ENCODE data around the gene BEST1. TPM values are rescaled to one million over a fixed set of nuclear protein-coding genes. Genes with fewer than 3 reads are reported as not detected.

Gene BEST1
- total and polyA plus RNA-seq, 2 of the 13 experiments (the other 11 are each of a cell fraction or from before 2014, with no cell fraction given): 0.09 to 0.65 TPM

DNA sequence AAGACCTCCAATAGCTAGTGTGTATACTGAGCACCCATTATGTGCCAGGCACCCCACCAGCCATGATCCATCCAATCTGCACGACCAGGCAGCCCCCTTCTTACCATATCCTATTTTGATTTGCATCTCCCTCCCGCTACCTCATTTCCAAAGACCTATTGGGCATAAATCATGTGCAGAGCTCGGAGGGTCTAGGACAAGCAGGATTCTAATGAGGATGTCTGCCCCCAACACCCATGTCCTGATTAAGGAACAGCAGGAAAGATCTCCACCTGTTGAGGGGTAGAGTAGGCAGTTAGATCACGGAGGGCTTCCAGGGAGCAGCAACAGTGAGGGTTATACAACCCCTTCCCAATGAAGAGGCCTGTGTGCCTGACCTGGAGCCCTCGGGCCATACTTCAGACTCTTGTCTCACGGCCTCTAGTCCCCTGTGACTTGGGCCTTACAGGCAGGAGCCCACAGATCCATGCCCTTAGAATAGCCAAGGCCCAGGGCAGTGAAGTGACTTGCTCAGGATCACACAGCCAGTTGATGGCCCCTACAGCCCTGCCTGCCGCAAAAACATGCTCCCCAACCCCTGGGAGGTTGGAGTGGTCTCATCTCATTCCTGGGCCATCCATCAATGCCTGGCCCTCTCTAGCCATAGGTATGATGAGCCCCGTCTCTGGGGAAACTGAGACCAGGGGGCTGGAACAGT lies 36.3 kb upstream of the BEST1 start:
- POLR2A ChIA-PET: no interaction called here
- no peaks in the 10 kb centered on the region for H3K9me3 ChIP-seq (ENCODE audit: low read length)
- H3K27me3 ChIP-seq (ENCODE audit: control insufficient read depth in 1 of 2, insufficient read depth in 2 of 2, low read length in 2 of 2): peaks cover 6 to 28% of the 10 kb centered on the region in 2 experiments; a peak in 4 of 5 replicates
- ATAC-seq: no peak
- intact Hi-C loops (cut with micrococcal nuclease; ENCODE audit: unreplicated experiment) (no loop called here), in situ Hi-C loops (cut with HindIII; ENCODE audit: extremely low pct_ligation_motif_present, low pct_unique_long_range_greater_than_20kb) (no loop called here)
- 44% methylated on average over 5 of the region's 8 CpGs for WGBS (ENCODE audit: low lambda C conversion rate)
- TF ChIP-seq, protein P1, sequence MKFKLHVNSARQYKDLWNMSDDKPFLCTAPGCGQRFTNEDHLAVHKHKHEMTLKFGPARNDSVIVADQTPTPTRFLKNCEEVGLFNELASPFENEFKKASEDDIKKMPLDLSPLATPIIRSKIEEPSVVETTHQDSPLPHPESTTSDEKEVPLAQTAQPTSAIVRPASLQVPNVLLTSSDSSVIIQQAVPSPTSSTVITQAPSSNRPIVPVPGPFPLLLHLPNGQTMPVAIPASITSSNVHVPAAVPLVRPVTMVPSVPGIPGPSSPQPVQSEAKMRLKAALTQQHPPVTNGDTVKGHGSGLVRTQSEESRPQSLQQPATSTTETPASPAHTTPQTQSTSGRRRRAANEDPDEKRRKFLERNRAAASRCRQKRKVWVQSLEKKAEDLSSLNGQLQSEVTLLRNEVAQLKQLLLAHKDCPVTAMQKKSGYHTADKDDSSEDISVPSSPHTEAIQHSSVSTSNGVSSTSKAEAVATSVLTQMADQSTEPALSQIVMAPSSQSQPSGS (CRISPR knock-in tag; IDR thresholded peaks at IDR 0.05): no peak
- TF ChIP-seq ZNF768 (CRISPR knock-in tag; IDR thresholded peaks at IDR 0.05): peak; percentile 56; the same call in 1 of the 2 replicates
- H3K4me3 ChIP-seq (replicated peaks in 1 of 3; ENCODE audit: insufficient read depth in 1 of 3, low read depth in 2 of 3, low read length in 3 of 3): no peak overlapping the region
- H3K9ac ChIP-seq (ENCODE audit: insufficient read depth, low read depth, low read length): no peak overlapping the region
- no peak overlapping the region for H3K27ac ChIP-seq (ENCODE audit: extremely low read length, insufficient read depth, low read length)
- BruUV-seq (replicated peaks): no TSS peak
- H3K4me1 ChIP-seq (ENCODE audit: insufficient read depth, low read length): peaks cover 34% of the 10 kb centered on the region
- DNase-seq (ENCODE audit: low spot score): no peak
- H3K79me2 ChIP-seq (ENCODE audit: insufficient read depth, low read length): no peaks in the 10 kb centered on the region
- no peak for FAIRE-seq
- no peaks in the 10 kb centered on the region for H4K20me1 ChIP-seq (ENCODE audit: insufficient read depth, low read length)
- H2AFZ ChIP-seq (ENCODE audit: low read length): no peak overlapping the region
- H3K4me2 ChIP-seq (ENCODE audit: low read depth, low read length): no peak overlapping the region
- H3K36me3 ChIP-seq (replicated peaks in 1 of 2; ENCODE audit: control insufficient read depth in 1 of 2, insufficient read depth in 2 of 2, low read length in 2 of 2): no peaks in the 10 kb centered on the region
- CTCF ChIA-PET (ENCODE audit: low intra/inter-chr PET ratio, low total read pairs): no interaction called here

DNA sequence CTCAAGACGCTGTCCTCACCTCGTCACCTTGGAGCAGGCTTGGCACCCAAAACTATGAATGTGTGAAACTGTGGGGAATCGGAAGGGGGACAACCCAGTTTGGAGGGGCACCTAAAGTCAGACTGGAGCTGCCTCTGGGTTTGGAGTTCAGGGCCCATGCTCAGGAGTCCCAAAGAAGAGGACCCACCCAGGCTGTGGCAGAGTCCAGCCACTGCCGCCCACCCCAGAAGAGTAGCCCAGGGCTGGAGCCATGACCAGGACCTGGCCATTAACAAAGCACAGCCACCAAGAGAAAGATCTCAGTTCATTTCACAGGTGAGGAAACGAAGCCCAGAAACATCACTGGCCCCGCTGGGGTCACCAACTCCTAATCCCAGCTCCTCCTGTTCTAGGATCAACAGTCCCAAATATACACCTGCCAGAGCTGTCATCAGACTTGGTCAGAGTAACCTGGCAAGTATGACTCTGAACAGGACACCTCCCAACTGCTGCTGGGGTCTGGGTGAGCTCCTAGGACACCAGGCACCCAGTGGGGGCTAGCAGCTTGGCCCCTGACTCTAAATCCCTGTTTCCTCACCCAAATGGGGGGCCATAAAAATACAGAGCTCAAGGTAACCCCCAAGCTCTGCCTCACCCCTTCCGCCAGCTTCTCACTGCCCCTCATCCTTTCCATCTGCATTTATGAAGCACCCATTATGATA lies 35.5 kb upstream of the BEST1 start:
- no TSS peak for BruUV-seq (replicated peaks)
- Histone ChIP-seq H3K27me3 (ENCODE audit: control insufficient read depth in 1 of 2, insufficient read depth in 2 of 2, low read length in 2 of 2) (peaks cover 8 to 35% of the 10 kb centered on the region in 2 experiments; a peak in 4 of 5 replicates), H3K4me1 (ENCODE audit: insufficient read depth, low read length) (peaks cover 40% of the 10 kb centered on the region), H3K27ac (ENCODE audit: extremely low read length, insufficient read depth, low read length) (no peak overlapping the region), H4K20me1 (ENCODE audit: insufficient read depth, low read length) (no peaks in the 10 kb centered on the region), H3K9me3 (ENCODE audit: low read length) (no peaks in the 10 kb centered on the region), H3K9ac (ENCODE audit: insufficient read depth, low read depth, low read length) (no peak overlapping the region), H3K79me2 (ENCODE audit: insufficient read depth, low read length) (no peaks in the 10 kb centered on the region), H3K4me3 (replicated peaks in 1 of 3; ENCODE audit: insufficient read depth in 1 of 3, low read depth in 2 of 3, low read length in 3 of 3) (no peak overlapping the region), H2AFZ (ENCODE audit: low read length) (no peak overlapping the region), H3K4me2 (ENCODE audit: low read depth, low read length) (no peak overlapping the region), H3K36me3 (replicated peaks in 1 of 2; ENCODE audit: control insufficient read depth in 1 of 2, insufficient read depth in 2 of 2, low read length in 2 of 2) (no peaks in the 10 kb centered on the region)
- intact Hi-C loops (cut with micrococcal nuclease; ENCODE audit: unreplicated experiment) (no loop called here), in situ Hi-C loops (cut with HindIII; ENCODE audit: extremely low pct_ligation_motif_present, low pct_unique_long_range_greater_than_20kb) (no loop called here)
- WGBS (ENCODE audit: low lambda C conversion rate): 56% methylated on average over 5 of the region's 7 CpGs
- no peak for TF ChIP-seq SRSF1 (optimal IDR thresholded peaks at IDR 0.05; ENCODE audit: low read depth, low read length)
- no peak for ATAC-seq
- ChIA-PET POLR2A (interaction anchor here (0.8 to 2.2 kb wide), 2 partner anchors 10 to 35 kb away, joined by 3 to 11 read pairs; no protein-coding TSS in a partner anchor), CTCF (ENCODE audit: low intra/inter-chr PET ratio, low total read pairs) (no interaction called here)
- no peak for DNase-seq (ENCODE audit: low spot score)
- FAIRE-seq: no peak
